TTC549 (cell line): Measurements from ENCODE around the gene CAPZB.

Source experiments
- FAIRE-seq: peaks from 2 replicates; lab custom pipeline; 2012; peaks lifted over from hg19 to GRCh38; lab: Jason Lieb, UNC

CAPZB gene

GRCh38 chr1:19468397-19468956 is 16.9 kb downstream of the CAPZB start:
- FAIRE-seq: no peak

DNA sequence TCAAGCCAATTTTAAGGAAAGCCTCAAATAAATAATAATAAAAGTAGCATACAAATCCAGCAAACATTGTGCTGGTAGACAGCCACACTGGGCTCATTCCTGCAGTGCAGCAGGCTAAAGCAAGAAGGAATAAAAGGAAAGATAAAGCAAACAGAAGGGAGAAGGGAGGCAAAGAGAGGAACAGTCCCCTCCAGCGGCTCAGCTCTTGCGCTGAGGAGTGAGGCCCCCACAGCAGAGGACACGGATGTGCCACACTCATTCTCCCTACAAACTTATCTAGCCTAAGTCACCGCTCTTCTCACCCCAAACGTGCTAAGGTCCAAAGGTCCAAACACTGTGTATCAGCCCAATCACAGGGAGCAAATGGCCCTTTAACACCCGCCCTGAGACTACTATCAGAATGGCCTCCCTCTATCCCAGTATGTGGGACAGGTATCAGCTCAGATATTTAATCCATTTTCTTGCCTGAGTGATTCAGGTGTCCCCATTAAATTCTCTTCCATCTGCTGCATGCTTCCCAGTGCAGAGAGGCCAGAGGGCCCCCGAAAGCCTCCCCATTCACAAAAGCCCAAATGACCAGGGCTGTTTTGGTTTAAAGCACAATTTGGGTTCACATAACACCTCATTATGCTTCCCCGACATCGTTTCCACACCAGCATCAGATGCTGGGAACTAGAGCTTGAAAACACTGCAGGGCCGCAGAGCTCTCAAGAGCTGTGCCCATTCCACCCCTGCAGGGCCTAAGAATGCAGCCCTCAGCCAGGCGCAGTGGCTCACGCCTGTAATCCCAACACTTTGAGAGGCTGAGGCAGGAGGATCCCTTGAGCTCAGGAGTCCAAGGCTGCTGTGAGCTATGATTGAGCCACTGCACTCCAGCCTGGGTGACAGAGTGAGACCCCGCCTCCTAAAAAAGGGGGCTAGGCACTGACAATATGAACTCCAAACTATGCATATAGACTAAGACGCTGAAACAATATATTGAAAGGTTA is 17.8 kb downstream of the CAPZB start:
- FAIRE-seq: no peak

DNA sequence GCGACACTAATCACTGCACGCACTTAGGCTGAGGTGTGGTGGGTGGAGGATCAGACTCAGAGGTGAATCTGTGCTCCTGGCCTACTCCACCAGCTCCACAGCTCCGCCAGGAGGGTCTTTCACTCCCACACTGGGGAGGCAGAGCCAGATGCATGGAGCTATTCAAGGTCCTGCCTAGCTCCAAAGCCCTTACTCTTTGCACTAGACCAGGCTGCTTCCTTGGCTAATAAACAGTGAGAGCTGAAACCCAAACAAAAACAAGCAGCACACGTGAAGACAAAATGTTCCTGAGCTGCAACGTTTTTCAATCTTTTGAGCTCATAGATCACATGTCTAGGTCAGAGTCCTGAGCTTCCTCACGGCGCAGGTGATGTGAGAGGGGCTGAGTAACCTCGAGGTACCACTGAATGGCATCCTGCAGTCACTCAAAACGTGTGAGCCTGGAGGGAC is 19.2 kb downstream of the CAPZB start:
- FAIRE-seq: no peak

DNA sequence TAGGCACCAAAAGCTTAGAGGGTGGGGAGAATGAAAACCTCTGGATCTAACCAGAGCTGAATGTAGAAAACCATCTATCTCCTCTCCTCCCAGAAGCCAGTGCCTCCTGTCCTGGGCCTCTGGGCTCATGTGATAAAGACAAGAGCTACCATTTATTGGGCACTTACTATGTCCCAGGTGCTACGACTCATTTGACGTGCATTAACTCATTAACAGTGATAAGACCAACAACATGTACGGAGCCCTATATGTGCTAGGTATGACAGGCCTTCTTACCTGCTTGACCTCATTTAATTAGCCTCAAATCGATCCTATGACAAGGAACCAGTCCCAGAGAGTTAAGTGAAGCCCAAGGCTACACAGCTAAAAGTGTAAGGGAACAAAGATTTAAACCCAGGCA is 19.7 kb downstream of the CAPZB start:
- no peak for FAIRE-seq

DNA sequence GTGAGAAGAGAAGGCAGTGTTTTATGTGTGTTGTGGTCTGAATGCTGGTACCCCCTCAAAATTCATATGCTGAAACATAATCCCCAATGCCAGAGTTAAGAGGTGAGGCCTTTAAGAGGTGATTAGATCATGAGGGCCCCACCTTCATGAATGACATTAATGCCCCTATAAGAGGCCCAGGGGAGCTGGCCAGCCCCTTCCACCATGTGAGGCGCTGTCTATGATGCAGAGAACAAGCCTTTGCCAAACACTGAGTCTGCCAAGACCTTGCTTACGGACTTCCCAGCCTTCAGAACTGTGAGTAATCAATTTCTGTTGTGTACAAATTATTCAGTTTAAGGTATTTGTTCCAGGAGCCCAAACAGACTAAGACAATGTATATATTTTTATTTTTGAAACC is 20.2 kb downstream of the CAPZB start:
- no peak for FAIRE-seq

GRCh38 chr1:19464696-19465095 is 20.6 kb downstream of the CAPZB start:
- FAIRE-seq: no peak

DNA sequence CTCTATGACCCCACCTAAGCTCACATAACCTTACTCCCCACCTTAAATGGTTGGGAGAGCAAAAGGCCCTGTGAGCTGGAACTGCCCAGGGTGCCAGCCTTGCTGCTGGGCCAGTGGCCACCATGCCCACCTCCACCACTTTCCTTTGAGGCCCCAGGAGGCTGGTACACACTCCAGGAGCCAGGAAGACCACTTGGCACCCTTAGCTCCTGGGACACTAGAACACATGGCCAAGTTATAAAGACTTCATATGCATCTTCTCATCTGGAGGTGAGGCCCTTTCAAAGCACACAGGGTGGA is 21.9 kb downstream of the CAPZB start:
- no peak for FAIRE-seq

- no peak for FAIRE-seq
Observed at GRCh38 chr1:19462781-19463503, 22.4 kb downstream of the CAPZB start.

GRCh38 chr1:19461220-19461554 is 24.2 kb downstream of the CAPZB start:
- FAIRE-seq: no peak

GRCh38 chr1:19460535-19461219 is 24.7 kb downstream of the CAPZB start:
- FAIRE-seq: no peak

DNA sequence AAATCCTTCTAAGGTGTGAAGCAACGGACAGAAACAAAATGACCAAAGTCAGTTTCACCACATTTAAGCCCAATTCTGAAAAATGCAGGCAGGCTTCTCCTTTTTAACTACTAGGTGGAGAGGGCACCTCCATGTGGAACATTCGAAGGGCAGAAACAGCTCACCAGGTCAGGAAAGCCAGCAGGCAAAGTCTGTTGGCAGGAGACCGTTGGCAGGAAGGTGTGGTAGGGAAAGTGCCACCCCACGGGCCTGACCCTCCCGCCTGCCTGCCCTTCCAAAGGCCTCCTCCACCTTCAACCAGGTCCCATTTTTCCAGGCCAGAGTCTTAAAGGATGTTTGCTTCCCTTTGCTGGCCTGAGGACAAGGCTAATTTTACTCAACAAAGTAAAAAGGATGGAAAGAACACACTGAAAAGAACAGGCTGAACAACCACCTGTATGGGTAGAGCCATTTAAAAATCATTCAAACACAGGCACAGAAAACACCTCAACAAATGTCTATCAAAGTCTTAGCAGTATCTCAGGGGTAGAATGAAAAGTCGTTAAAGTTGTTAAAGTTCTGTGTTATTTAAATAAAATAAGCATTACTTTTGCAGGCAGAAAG is 26.4 kb downstream of the CAPZB start:
- FAIRE-seq: no peak

DNA sequence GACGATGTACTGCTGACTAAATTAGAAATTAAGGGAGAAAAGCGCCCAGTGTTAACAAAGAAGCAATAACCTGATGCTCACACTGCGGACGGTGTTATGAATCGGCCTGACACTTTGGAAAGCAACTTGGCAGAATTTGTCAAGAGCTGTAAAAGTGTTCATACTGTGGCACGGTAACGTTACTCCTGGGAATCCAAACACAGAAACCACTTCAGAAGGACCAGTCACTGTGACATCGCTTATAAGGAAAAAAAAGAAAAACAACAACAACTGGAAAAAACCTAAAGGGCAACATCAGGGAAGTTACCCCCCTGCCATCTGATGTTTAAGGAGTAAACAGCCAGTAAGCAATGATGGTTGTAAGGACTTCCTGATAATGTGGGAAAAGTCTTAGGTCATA is 27.7 kb downstream of the CAPZB start:
- no peak for FAIRE-seq

DNA sequence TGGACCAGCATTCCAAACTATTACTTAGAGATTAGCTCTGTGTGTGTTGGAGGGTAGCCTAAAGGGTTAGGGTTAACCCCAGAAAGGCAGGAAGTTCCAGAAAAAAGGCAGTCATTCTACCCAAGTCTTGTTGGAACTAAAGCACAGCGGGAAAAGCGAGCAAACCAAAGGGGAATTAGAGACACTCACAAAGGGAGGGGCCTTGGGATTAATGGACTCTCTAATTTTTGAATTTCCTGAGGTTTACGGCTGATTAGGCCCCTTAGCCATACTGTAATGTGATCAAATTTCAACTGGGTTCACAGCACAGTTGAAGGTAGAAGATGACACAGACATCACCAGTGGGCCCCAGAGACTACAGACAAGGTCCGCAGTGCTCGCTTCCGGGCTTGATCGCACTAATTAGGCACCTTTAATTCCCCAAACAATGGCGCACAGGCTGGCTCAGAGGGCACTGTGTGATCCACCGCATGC is 28.3 kb downstream of the CAPZB start:
- FAIRE-seq: no peak

- no peak for FAIRE-seq
Observed at GRCh38 chr1:19455353-19455752, 30.0 kb downstream of the CAPZB start.

DNA sequence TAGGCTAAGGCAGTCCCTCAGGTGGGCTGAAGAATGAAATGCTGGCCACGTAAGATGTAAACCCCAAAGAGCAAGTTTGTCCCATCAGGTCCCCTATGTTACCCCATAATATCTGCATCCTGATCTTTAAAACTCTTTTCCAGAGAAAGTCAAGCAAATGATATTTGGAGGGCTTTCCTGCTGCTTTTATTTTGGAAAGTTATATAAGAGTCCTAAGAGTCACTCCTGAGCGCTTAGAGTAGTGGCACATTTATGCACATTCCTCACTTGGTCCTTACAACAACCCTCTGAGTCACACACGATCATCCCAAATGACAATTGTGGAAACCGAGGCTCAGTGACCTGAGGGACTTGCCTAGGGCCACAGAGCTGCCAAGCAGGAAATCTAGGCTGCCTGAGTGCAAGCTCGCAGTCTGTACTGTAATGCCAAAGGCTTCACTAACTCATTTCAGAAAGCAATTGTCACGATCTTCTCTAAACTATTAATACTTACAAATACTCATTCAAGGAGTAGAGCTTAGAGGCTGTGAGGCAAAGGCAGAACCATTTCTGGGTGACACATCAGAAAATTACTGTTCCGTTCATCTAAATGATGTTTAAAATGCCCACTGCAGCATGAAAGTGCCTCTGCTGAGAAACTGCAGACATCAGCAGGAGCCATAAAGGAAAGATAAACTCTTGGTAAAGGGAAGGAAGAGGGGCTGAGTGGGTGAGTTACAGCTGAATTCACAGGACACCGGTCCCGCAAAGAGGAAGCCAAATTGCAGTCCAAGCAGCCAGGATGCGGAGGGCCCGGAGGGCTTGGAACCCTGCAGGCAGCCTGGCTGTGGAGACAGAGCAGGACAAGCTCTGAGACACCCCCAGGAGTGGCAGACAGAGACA is 30.8 kb downstream of the CAPZB start:
- FAIRE-seq: no peak

DNA sequence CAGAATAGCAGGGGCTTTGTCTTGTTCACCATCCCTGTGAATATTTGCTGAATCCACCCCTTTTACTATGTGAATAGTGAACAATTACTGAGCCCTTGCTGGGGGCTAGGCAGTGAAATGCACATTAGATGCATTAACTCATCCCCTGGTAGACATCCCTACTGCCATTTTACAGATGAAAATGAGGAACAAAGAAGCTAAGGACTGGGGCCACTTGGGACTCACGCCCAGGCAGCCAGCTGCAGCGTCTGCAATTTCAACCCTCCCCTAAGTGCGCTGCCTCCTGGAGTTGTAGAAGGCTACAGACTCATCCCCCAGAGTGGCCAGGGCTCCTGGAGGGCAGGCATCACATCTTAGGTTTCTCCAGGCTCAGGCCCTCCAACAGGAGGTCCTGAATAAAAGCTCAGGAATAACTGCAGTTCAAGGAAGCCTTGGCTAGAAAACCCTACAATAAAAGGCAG is 31.6 kb downstream of the CAPZB start:
- no peak for FAIRE-seq

DNA sequence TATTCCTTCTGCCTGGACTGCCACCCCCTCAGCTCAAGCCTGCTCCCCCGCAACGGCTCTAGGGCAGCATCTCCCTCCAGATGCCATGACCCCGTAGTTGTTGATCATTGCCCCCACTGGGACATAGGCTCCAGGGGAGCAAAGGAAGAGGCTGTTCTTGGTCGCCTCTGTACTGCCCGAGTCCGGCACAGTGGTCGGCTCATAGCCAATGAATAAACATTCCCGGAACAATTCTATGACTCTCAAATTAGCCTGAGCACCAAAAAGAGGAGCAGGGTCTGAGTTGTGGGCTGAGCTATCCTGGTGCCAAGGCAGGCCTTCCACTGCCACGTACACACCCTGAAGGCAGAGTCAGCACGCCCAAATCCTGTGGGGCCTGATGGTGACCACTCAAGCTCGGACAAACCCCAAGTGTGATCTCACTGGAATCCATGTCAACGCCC is 33.1 kb downstream of the CAPZB start:
- no peak for FAIRE-seq

- FAIRE-seq: no peak
Observed at GRCh38 chr1:19450811-19451515, 34.4 kb downstream of the CAPZB start.

- FAIRE-seq: no peak
Observed at GRCh38 chr1:19449454-19450228, 35.7 kb downstream of the CAPZB start.
